Body of pancreas (tissue), 4 donors: ENCODE measurements around the gene OGFR.

Source experiments
- CTCF ChIP-seq, 7 experiments: fragments of 450-650 bp in 4 of 7; fragments of 200-600 bp in 3 of 7; sonication (generic) in 3 of 7; IDR thresholded peaks; one replicate each; pipeline ENCODE4 v1.5.1; 2016 to 2019; ENCODE audit warnings: antibody characterized with exemption in 7 of 7
- POLR2A ChIP-seq, 3 donors: fragments of 450-650 bp; IDR thresholded peaks; one replicate each; pipeline ENCODE4 v1.6.1; 2016; ENCODE audit warnings: antibody characterized with exemption in 3 of 3, mild to moderate bottlenecking in 2 of 3

GRCh38 chr20:62796699-62797491, 7.7 kb upstream of the OGFR start:
- no peak for TF ChIP-seq CTCF (IDR thresholded peaks at IDR 0.05)
- no peak for TF ChIP-seq POLR2A (IDR thresholded peaks at IDR 0.05)
